HepG2 (cell line): ENCODE data around the gene LARP1. TPM values are rescaled to one million over a fixed set of nuclear protein-coding genes. Genes with fewer than 3 reads are reported as not detected.

ENCODE experiments used
- E2F2 ChIP-seq: sonication (generic); formaldehyde crosslinking; IDR thresholded peaks from 2 replicates; pipeline ENCODE4 v1.4.0; 2020; ENCODE audit warnings: missing genetic modification reagents, borderline replicate concordance
- GPN1 ChIP-seq: sonication (generic); formaldehyde crosslinking; IDR thresholded peaks from 2 replicates; pipeline ENCODE4 v1.5.1; 2020; ENCODE audit warnings: missing genetic modification reagents, borderline replicate concordance
- KLF15 ChIP-seq: sonication (generic); formaldehyde crosslinking; IDR thresholded peaks from 2 replicates; pipeline ENCODE4 v1.8.1; 2023; ENCODE audit warnings: borderline replicate concordance, mild to moderate bottlenecking, inconsistent platforms, missing genetic modification reagents, mixed read lengths
- MEF2D ChIP-seq: sonication (generic); formaldehyde crosslinking; IDR thresholded peaks from 2 replicates; pipeline ENCODE4 v1.5.1; 2020; ENCODE audit warnings: mild to moderate bottlenecking, missing genetic modification reagents
- NFYC ChIP-seq: IDR thresholded peaks from 2 replicates; pipeline ENCODE4 v1.6.1; 2016; ENCODE audit warnings: missing genetic modification reagents, missing compliant biosample characterization
- SPEN ChIP-seq: sonication (generic); formaldehyde crosslinking; IDR thresholded peaks from 2 replicates; pipeline ENCODE4 v1.5.1; 2020; ENCODE audit warnings: low read depth, mild to moderate bottlenecking, missing genetic modification reagents
- ZNF180 ChIP-seq: sonication (generic); formaldehyde crosslinking; IDR thresholded peaks from 2 replicates; pipeline ENCODE4 v1.4.0; 2020; ENCODE audit warnings: low read depth, missing genetic modification reagents, borderline replicate concordance
- ZNF263 ChIP-seq: sonication (generic); formaldehyde crosslinking; IDR thresholded peaks from 2 replicates; pipeline ENCODE4 v1.4.0; 2020; ENCODE audit warnings: missing genetic modification reagents
- polyA plus RNA-seq, 8 experiments: library from polyadenylated mRNA; depleted of rRNA in 3 of 8; stranded (reverse) in 7 of 8; unstranded in 1 of 8; fragments of >200 nt; fragmentation: Illumina TruSeq in 4 of 8; extraction: Trizol in 4 of 8; gene quantifications; 2 replicates each; pipeline versions ENCODE4 v1.2.1 to v1.2.3, GENCODE V29; 2011 to 2016; ENCODE audit warnings: low read depth in 4 of 8, missing spikeins in 1 of 8, mixed read lengths in 1 of 8; ENCODE audit not compliant: insufficient read depth in 1 of 8
- total RNA-seq, 5 experiments: library from RNA; depleted of rRNA; stranded (reverse); fragments of >200 nt; fragmentation: Illumina TruSeq; extraction: Trizol; gene quantifications; 2 replicates each; pipeline ENCODE4 v1.2.3, GENCODE V29; 2016; ENCODE audit warnings: low read depth in 1 of 5
- TF ChIP-seq, protein P1 (sequence below): sonication (generic); formaldehyde crosslinking; IDR thresholded peaks from 2 replicates; pipeline ENCODE4 v1.5.1; 2020; ENCODE audit warnings: mild to moderate bottlenecking, moderate library complexity, missing genetic modification reagents
- TF ChIP-seq, protein P2 (sequence below): fragments of 450-650 bp; IDR thresholded peaks from 2 replicates; pipeline ENCODE4 v1.6.1; 2017
- TF ChIP-seq, protein P3 (sequence below): sonication (generic); formaldehyde crosslinking; IDR thresholded peaks from 2 replicates; pipeline ENCODE4 v1.4.0; 2020; ENCODE audit warnings: missing genetic modification reagents, low read depth, mild to moderate bottlenecking, borderline replicate concordance

The LARP1 gene
- total and polyA plus RNA-seq, 2 of the 13 experiments (the other 11 are each of a cell fraction or from before 2014, with no cell fraction given), result 45.2 to 61.4 TPM

DNA sequence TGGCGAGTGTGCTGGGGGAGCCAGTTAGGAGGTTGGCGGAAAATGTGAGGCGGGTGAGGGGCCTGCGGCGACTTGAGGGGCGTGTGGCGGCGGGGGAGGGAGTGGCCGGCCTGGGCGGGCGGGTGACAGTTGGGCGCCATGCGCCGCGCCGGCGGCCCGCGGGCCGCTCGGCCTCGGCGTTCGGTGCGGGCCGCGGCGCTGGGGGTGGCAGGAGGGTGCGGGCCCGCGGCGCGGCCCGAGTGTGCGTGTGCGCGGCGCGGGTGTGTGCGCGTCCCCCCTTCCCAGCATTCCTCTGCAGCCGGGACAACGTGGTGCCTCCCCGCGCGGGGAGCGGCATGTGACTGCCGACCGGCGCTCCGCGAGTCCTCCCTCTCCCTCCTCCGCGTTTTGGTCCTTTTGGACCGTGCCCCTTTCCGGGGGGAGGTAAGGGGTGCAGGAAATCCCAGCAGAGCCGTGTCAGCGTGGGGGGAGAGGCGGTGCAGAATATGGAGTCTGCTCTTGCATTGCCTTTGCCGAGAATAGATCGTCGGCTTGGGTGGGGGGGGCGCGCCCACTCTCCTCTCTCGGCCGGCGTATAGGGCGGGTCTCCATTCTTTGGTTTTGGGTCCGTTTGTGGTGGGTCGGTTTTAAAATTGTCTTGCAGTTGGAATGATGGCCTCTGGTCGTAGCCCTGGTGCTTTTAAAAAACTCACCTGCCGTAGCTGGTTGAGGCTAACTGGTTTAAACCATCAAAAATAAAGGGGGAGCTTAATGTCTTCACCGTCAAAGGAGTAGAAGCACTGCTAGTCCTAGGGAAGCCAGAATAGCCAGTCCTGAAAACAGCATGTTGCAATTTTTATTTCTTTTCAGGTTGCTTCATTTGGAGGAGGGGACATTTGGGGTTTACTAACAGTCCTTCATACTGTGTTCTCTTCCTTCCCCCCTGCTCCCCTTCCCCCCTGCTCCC, 2.0 kb downstream of the LARP1 start (continued):
- TF ChIP-seq KLF15 (CRISPR knock-in tag) (no peak), NFYC (CRISPR knock-in tag) (no peak), GPN1 (CRISPR knock-in tag) (no peak), E2F2 (CRISPR knock-in tag) (no peak), ZNF180 (CRISPR knock-in tag) (no peak), SPEN (no peak), ZNF263 (CRISPR knock-in tag) (peak; percentile 99), MEF2D (no peak)
- TF ChIP-seq, protein P1, sequence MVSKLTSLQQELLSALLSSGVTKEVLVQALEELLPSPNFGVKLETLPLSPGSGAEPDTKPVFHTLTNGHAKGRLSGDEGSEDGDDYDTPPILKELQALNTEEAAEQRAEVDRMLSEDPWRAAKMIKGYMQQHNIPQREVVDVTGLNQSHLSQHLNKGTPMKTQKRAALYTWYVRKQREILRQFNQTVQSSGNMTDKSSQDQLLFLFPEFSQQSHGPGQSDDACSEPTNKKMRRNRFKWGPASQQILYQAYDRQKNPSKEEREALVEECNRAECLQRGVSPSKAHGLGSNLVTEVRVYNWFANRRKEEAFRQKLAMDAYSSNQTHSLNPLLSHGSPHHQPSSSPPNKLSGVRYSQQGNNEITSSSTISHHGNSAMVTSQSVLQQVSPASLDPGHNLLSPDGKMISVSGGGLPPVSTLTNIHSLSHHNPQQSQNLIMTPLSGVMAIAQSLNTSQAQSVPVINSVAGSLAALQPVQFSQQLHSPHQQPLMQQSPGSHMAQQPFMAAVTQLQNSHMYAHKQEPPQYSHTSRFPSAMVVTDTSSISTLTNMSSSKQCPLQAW, result no peak
- TF ChIP-seq, protein P2, sequence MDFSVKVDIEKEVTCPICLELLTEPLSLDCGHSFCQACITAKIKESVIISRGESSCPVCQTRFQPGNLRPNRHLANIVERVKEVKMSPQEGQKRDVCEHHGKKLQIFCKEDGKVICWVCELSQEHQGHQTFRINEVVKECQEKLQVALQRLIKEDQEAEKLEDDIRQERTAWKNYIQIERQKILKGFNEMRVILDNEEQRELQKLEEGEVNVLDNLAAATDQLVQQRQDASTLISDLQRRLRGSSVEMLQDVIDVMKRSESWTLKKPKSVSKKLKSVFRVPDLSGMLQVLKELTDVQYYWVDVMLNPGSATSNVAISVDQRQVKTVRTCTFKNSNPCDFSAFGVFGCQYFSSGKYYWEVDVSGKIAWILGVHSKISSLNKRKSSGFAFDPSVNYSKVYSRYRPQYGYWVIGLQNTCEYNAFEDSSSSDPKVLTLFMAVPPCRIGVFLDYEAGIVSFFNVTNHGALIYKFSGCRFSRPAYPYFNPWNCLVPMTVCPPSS, result no peak
- TF ChIP-seq, protein P3, sequence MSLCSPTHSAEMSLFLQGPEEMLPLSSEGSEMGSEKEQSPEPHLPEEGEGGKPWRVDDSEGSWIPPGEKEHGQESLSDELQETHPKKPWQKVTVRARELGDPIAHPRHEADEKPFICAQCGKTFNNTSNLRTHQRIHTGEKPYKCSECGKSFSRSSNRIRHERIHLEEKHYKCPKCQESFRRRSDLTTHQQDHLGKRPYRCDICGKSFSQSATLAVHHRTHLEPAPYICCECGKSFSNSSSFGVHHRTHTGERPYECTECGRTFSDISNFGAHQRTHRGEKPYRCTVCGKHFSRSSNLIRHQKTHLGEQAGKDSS (CRISPR knock-in tag), result no peak
- TF ChIP-seq, all 625 proteins: peak for 36
